GM23338 (cell line): ENCODE results near the gene ARSB. TPM values are rescaled to one million over a fixed set of nuclear protein-coding genes. Genes with fewer than 3 reads are reported as not detected.

Experiments
- ATAC-seq: fragments of 200-7000 bp; cut with Tn5 transposase; 3 replicates; pipeline ENCODE4 v1.9.1; 2020
- DNase-seq: peaks from one replicate; pipeline ENCODE4 v3.0.0-alpha.2; 2015; ENCODE audit warnings: low spot score
- H2AFZ ChIP-seq: fragments of 200-600 bp; sonication (generic); 2 replicates; pipeline ENCODE4 v1.8.0; 2016; ENCODE audit warnings: antibody characterized with exemption, mild to moderate bottlenecking, moderate library complexity
- H3F3A ChIP-seq: fragments of 200-600 bp; sonication (generic); replicated peaks from 2 replicates; pipeline ENCODE4 v1.8.0; 2017; ENCODE audit warnings: antibody characterized with exemption, mixed run types, low read depth
- H3K27ac ChIP-seq: fragments of 200-600 bp; sonication (generic); 2 replicates; pipeline ENCODE4 v1.6.1; 2016; ENCODE audit warnings: low read depth
- H3K27me3 ChIP-seq: fragments of 200-600 bp; sonication (generic); 2 replicates; pipeline ENCODE4 v1.8.0; 2016; ENCODE audit warnings: mild to moderate bottlenecking, mixed run types, moderate library complexity; ENCODE audit not compliant: insufficient read depth
- H3K36me3 ChIP-seq: fragments of 200-600 bp; sonication (generic); 2 replicates; pipeline ENCODE4 v1.8.0; 2016; ENCODE audit warnings: mild to moderate bottlenecking; ENCODE audit not compliant: insufficient read depth
- H3K4me1 ChIP-seq: fragments of 200-600 bp; sonication (generic); 2 replicates; pipeline ENCODE4 v1.8.0; 2016; ENCODE audit warnings: mild to moderate bottlenecking, moderate library complexity; ENCODE audit not compliant: insufficient read depth
- H3K4me2 ChIP-seq: fragments of 200-600 bp; sonication (generic); 2 replicates; pipeline ENCODE4 v1.7.1; 2017; ENCODE audit warnings: mixed run types
- H3K4me3 ChIP-seq: fragments of 200-600 bp; sonication (generic); 2 replicates; pipeline ENCODE4 v1.6.1; 2016; ENCODE audit warnings: mixed run types
- H3K79me2 ChIP-seq: fragments of 200-600 bp; sonication (generic); replicated peaks from 2 replicates; pipeline ENCODE4 v1.8.0; 2017; ENCODE audit warnings: mild to moderate bottlenecking; ENCODE audit not compliant: insufficient read depth
- H3K9me2 ChIP-seq: fragments of 200-600 bp; sonication (generic); 2 replicates; pipeline ENCODE4 v1.8.0; 2017; ENCODE audit not compliant: insufficient read depth
- H4K20me1 ChIP-seq: fragments of 200-600 bp; sonication (generic); replicated peaks from 2 replicates; pipeline ENCODE4 v1.8.0; 2017; ENCODE audit warnings: mild to moderate bottlenecking; ENCODE audit not compliant: insufficient read depth
- H3K27ac Mint-ChIP-seq: 2 replicates; pipeline ENCODE4 v1.8.0; 2020; ENCODE audit warnings: inconsistent platforms, mild to moderate bottlenecking, moderate library complexity, mixed read lengths
- H3K27me3 Mint-ChIP-seq: 3 replicates; pipeline ENCODE4 v1.8.0; 2022; ENCODE audit warnings: low read depth, mild to moderate bottlenecking, moderate library complexity, mixed read lengths, inconsistent platforms; ENCODE audit not compliant: insufficient read depth, poor library complexity
- H3K36me3 Mint-ChIP-seq: 3 replicates; pipeline ENCODE4 v1.8.0; 2021; ENCODE audit warnings: low read depth, mild to moderate bottlenecking, inconsistent platforms, moderate library complexity, mixed read lengths
- H3K4me1 Mint-ChIP-seq: 3 replicates; pipeline ENCODE4 v1.8.0; 2020; ENCODE audit warnings: mild to moderate bottlenecking, inconsistent platforms, mixed read lengths
- H3K4me3 Mint-ChIP-seq: 3 replicates; pipeline ENCODE4 v1.8.0; 2021; ENCODE audit warnings: moderate library complexity, mild to moderate bottlenecking, inconsistent platforms, mixed read lengths
- H3K9me3 Mint-ChIP-seq: 3 replicates; pipeline ENCODE4 v1.8.0; 2020; ENCODE audit warnings: moderate library complexity, mild to moderate bottlenecking, inconsistent platforms, mixed read lengths
- CREB1 ChIP-seq: fragments of 250-450 bp; sonication (Bioruptor Pico); IDR thresholded peaks from 2 replicates; pipeline ENCODE4 v1.5.0; 2020; ENCODE audit warnings: low read depth, mild to moderate bottlenecking, moderate library complexity
- EZH2 ChIP-seq: fragments of 200-600 bp; sonication (generic); IDR thresholded peaks from one replicate; pipeline ENCODE4 v1.8.0; 2017; ENCODE audit warnings: antibody characterized with exemption, mild to moderate bottlenecking, low read depth; ENCODE audit not compliant: unreplicated experiment
- EZH2phosphoT487 ChIP-seq: fragments of 200-600 bp; sonication (generic); IDR thresholded peaks from one replicate; pipeline ENCODE4 v1.8.1; 2018; ENCODE audit warnings: antibody characterized with exemption; ENCODE audit not compliant: unreplicated experiment
- JUNB ChIP-seq: IDR thresholded peaks from one replicate; pipeline ENCODE4 v1.6.1; 2016; ENCODE audit warnings: antibody characterized with exemption; ENCODE audit not compliant: unreplicated experiment
- NANOG ChIP-seq: IDR thresholded peaks from 2 replicates; pipeline ENCODE4 v1.6.1; 2016; ENCODE audit warnings: antibody characterized with exemption, borderline replicate concordance
- POLR2AphosphoS5 ChIP-seq: IDR thresholded peaks from 2 replicates; pipeline ENCODE4 v1.6.1; 2016; ENCODE audit warnings: antibody characterized with exemption, low read depth
- STAT1 ChIP-seq: IDR thresholded peaks from one replicate; pipeline ENCODE4 v1.6.1; 2016; ENCODE audit warnings: antibody characterized with exemption; ENCODE audit not compliant: unreplicated experiment
- ZNF114 ChIP-seq: fragments of 250-450 bp; sonication (Bioruptor Pico); IDR thresholded peaks from 2 replicates; pipeline ENCODE4 v1.5.0; 2020; ENCODE audit warnings: mild to moderate bottlenecking, moderate library complexity
- ZNF331 ChIP-seq: fragments of 250-450 bp; sonication (Bioruptor Pico); IDR thresholded peaks from 2 replicates; pipeline ENCODE4 v1.5.0; 2020; ENCODE audit warnings: low read depth, mild to moderate bottlenecking, moderate library complexity
- polyA plus RNA-seq: library from polyadenylated mRNA; unstranded; fragments of >200 nt; fragmentation: Nextera tagmentation; extraction: Ambion mirVana; gene quantifications from 2 replicates; pipeline ENCODE4 v1.2.1, GENCODE V29; 2016
- total RNA-seq: library from RNA; depleted of rRNA; stranded (reverse); fragments of >200 nt; shearing (Covaris generic); gene quantifications from 2 replicates; pipeline ENCODE4 v1.2.3, GENCODE V29; 2014
- TF ChIP-seq, protein P1 (sequence below): IDR thresholded peaks from one replicate; pipeline ENCODE4 v1.6.1; 2018; ENCODE audit warnings: antibody characterized with exemption; ENCODE audit not compliant: unreplicated experiment
- TF ChIP-seq, protein P2 (sequence below), 2 experiments: fragments of 200-600 bp in 1 of 2; sonication (generic) in 1 of 2; conservative IDR thresholded peaks; 2 replicates each; pipeline versions ENCODE4 v1.5.1 to v1.6.1; 2016 to 2017; ENCODE audit warnings: antibody characterized with exemption in 2 of 2, low read depth in 2 of 2, mild to moderate bottlenecking in 2 of 2, moderate library complexity in 1 of 2
- TF ChIP-seq, protein P3 (sequence below): fragments of 250-450 bp; sonication (Bioruptor Pico); IDR thresholded peaks from 2 replicates; pipeline ENCODE4 v1.5.0; 2020; ENCODE audit warnings: mild to moderate bottlenecking, moderate library complexity
- TF ChIP-seq, protein P4 (sequence below): IDR thresholded peaks from 2 replicates; pipeline ENCODE4 v1.6.1; 2016; ENCODE audit warnings: antibody characterized with exemption

Gene ARSB
- total and polyA plus RNA-seq, 2 experiments from 2014 or later, result 7.4 to 24.6 TPM

DNA sequence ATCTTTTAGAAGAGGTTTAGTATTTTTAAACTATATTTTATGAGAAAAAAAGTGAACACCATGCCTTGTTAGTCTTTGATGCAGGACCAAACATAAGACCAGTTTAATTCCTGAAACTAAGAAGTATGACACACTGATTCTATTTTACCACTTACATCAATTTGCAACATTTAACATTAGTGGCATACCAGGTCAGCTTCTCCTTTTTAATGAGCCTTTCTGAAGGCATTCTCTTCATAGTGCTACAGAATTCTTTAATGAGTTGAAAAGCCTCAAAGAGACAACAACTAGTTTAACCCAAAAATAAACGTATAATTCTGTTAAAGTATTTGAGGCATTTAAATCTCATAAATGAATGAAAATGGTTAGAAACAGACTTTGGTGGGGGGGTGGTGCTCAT is 28.2 kb downstream of the ARSB start:
- no peak overlapping the region for H3K27ac ChIP-seq

More for the DNA sequence above, 28.2 kb downstream of the ARSB start:
- H3K4me1 ChIP-seq, result peaks cover 4% of the 10 kb centered on the region; the same call in 1 of the 2 replicates
- no peaks in the 10 kb centered on the region for H3K9me3 Mint-ChIP-seq
- no peak for TF ChIP-seq CREB1 (CRISPR knock-in tag)
- TF ChIP-seq, protein P1, sequence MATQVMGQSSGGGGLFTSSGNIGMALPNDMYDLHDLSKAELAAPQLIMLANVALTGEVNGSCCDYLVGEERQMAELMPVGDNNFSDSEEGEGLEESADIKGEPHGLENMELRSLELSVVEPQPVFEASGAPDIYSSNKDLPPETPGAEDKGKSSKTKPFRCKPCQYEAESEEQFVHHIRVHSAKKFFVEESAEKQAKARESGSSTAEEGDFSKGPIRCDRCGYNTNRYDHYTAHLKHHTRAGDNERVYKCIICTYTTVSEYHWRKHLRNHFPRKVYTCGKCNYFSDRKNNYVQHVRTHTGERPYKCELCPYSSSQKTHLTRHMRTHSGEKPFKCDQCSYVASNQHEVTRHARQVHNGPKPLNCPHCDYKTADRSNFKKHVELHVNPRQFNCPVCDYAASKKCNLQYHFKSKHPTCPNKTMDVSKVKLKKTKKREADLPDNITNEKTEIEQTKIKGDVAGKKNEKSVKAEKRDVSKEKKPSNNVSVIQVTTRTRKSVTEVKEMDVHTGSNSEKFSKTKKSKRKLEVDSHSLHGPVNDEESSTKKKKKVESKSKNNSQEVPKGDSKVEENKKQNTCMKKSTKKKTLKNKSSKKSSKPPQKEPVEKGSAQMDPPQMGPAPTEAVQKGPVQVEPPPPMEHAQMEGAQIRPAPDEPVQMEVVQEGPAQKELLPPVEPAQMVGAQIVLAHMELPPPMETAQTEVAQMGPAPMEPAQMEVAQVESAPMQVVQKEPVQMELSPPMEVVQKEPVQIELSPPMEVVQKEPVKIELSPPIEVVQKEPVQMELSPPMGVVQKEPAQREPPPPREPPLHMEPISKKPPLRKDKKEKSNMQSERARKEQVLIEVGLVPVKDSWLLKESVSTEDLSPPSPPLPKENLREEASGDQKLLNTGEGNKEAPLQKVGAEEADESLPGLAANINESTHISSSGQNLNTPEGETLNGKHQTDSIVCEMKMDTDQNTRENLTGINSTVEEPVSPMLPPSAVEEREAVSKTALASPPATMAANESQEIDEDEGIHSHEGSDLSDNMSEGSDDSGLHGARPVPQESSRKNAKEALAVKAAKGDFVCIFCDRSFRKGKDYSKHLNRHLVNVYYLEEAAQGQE, result no peak
- TF ChIP-seq EZH2phosphoT487, result no peak
- TF ChIP-seq NANOG, result no peak
- TF ChIP-seq, protein P2, sequence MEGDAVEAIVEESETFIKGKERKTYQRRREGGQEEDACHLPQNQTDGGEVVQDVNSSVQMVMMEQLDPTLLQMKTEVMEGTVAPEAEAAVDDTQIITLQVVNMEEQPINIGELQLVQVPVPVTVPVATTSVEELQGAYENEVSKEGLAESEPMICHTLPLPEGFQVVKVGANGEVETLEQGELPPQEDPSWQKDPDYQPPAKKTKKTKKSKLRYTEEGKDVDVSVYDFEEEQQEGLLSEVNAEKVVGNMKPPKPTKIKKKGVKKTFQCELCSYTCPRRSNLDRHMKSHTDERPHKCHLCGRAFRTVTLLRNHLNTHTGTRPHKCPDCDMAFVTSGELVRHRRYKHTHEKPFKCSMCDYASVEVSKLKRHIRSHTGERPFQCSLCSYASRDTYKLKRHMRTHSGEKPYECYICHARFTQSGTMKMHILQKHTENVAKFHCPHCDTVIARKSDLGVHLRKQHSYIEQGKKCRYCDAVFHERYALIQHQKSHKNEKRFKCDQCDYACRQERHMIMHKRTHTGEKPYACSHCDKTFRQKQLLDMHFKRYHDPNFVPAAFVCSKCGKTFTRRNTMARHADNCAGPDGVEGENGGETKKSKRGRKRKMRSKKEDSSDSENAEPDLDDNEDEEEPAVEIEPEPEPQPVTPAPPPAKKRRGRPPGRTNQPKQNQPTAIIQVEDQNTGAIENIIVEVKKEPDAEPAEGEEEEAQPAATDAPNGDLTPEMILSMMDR (conservative IDR thresholded peaks at IDR 0.05; ENCODE audit: low read depth in 2 of 2), result no peak
- TF ChIP-seq ZNF114 (CRISPR knock-in tag), result no peak
- TF ChIP-seq EZH2, result no peak
- TF ChIP-seq JUNB, result no peak
- TF ChIP-seq, protein P3, sequence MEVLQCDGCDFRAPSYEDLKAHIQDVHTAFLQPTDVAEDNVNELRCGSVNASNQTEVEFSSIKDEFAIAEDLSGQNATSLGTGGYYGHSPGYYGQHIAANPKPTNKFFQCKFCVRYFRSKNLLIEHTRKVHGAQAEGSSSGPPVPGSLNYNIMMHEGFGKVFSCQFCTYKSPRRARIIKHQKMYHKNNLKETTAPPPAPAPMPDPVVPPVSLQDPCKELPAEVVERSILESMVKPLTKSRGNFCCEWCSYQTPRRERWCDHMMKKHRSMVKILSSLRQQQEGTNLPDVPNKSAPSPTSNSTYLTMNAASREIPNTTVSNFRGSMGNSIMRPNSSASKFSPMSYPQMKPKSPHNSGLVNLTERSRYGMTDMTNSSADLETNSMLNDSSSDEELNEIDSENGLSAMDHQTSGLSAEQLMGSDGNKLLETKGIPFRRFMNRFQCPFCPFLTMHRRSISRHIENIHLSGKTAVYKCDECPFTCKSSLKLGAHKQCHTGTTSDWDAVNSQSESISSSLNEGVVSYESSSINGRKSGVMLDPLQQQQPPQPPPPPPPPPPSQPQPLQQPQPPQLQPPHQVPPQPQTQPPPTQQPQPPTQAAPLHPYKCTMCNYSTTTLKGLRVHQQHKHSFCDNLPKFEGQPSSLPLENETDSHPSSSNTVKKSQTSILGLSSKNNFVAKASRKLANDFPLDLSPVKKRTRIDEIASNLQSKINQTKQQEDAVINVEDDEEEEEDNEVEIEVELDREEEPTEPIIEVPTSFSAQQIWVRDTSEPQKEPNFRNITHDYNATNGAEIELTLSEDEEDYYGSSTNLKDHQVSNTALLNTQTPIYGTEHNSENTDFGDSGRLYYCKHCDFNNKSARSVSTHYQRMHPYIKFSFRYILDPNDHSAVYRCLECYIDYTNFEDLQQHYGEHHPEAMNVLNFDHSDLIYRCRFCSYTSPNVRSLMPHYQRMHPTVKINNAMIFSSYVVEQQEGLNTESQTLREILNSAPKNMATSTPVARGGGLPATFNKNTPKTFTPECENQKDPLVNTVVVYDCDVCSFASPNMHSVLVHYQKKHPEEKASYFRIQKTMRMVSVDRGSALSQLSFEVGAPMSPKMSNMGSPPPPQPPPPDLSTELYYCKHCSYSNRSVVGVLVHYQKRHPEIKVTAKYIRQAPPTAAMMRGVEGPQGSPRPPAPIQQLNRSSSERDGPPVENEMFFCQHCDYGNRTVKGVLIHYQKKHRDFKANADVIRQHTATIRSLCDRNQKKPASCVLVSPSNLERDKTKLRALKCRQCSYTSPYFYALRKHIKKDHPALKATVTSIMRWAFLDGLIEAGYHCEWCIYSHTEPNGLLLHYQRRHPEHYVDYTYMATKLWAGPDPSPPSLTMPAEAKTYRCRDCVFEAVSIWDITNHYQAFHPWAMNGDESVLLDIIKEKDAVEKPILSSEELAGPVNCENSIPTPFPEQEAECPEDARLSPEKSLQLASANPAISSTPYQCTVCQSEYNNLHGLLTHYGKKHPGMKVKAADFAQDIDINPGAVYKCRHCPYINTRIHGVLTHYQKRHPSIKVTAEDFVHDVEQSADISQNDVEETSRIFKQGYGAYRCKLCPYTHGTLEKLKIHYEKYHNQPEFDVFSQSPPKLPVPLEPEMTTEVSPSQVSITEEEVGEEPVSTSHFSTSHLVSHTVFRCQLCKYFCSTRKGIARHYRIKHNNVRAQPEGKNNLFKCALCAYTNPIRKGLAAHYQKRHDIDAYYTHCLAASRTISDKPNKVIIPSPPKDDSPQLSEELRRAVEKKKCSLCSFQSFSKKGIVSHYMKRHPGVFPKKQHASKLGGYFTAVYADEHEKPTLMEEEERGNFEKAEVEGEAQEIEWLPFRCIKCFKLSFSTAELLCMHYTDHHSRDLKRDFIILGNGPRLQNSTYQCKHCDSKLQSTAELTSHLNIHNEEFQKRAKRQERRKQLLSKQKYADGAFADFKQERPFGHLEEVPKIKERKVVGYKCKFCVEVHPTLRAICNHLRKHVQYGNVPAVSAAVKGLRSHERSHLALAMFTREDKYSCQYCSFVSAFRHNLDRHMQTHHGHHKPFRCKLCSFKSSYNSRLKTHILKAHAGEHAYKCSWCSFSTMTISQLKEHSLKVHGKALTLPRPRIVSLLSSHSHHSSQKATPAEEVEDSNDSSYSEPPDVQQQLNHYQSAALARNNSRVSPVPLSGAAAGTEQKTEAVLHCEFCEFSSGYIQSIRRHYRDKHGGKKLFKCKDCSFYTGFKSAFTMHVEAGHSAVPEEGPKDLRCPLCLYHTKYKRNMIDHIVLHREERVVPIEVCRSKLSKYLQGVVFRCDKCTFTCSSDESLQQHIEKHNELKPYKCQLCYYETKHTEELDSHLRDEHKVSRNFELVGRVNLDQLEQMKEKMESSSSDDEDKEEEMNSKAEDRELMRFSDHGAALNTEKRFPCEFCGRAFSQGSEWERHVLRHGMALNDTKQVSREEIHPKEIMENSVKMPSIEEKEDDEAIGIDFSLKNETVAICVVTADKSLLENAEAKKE (CRISPR knock-in tag), result no peak
- no peak for TF ChIP-seq STAT1
- TF ChIP-seq, protein P4, sequence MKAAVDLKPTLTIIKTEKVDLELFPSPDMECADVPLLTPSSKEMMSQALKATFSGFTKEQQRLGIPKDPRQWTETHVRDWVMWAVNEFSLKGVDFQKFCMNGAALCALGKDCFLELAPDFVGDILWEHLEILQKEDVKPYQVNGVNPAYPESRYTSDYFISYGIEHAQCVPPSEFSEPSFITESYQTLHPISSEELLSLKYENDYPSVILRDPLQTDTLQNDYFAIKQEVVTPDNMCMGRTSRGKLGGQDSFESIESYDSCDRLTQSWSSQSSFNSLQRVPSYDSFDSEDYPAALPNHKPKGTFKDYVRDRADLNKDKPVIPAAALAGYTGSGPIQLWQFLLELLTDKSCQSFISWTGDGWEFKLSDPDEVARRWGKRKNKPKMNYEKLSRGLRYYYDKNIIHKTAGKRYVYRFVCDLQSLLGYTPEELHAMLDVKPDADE, result no peak
- no peak for TF ChIP-seq POLR2AphosphoS5
- TF ChIP-seq ZNF331 (CRISPR knock-in tag), result no peak
- no peaks in the 10 kb centered on the region for H3K27me3 ChIP-seq
- H3K79me2 ChIP-seq, result no peaks in the 10 kb centered on the region
- H3K36me3 Mint-ChIP-seq, result no peaks in the 10 kb centered on the region
- no peak overlapping the region for H3K27ac Mint-ChIP-seq
- no peaks in the 10 kb centered on the region for H3F3A ChIP-seq
- no peak for DNase-seq
- no peak overlapping the region for H3K4me2 ChIP-seq
- no peaks in the 10 kb centered on the region for H3K9me2 ChIP-seq
- peaks cover 4% of the 10 kb centered on the region; the same call in 1 of the 3 replicates for H3K4me1 Mint-ChIP-seq
- no peak for ATAC-seq
- no peaks in the 10 kb centered on the region for H3K27me3 Mint-ChIP-seq
- no peak overlapping the region for H3K4me3 Mint-ChIP-seq
- H4K20me1 ChIP-seq, result no peaks in the 10 kb centered on the region
- no peaks in the 10 kb centered on the region for H3K36me3 ChIP-seq
- no peak overlapping the region for H3K4me3 ChIP-seq
- no peak overlapping the region for H2AFZ ChIP-seq
